NCI-H1417 (cell line): ENCODE results near the gene FAM193B.
"Not testable (repeated sequence)": the region's sequence is repeated elsewhere in the genome, so short reads cannot be mapped to it uniquely, and the experiment has no call there.

Experiments
- DNase-seq, 3 experiments: peaks; one replicate each; lab custom pipeline; 2025; lab: John Stamatoyannopoulos, UW

The FAM193B gene

DNA sequence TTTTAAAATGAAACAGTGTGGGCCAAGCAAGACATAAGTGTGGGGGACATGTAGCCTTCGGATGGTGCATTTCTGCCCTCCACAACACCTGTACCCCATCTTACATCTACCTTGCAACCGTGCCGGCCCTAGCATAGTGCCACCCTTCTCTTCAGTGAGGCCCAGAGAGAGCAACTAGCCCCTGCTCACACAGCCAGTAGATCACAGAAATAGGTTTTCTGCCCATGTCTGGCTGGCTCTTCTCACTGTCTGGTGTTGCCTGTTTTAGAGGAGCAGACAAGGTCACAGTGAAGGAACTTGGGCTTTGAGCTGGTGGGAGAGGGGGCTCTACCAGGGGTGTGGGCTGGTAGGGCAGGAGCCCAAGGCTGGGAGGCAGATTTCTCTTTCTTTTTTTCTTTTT, 68.1 kb downstream of the FAM193B start:
- DNase-seq, result no peak

DNA sequence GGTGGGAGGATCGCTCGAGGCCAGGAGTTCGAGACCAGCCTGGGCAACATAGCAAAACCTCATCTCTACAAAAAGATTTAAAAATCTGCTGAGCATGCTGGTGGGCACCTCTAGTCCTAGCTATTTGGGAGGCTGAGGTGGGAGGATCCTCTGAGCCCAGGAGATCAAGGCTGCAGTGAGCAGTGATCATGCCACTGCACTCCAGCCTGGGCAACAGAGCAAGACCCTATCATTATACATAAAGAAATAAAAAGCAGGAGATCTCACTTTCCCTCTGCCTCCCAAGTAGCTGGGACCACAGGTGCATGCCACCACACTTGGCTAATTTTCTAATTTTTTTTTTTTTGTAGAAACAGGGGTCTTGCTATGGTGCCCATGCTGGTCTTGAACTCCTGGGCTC, 68.6 kb downstream of the FAM193B start:
- DNase-seq, result not testable (repeated sequence)

DNA sequence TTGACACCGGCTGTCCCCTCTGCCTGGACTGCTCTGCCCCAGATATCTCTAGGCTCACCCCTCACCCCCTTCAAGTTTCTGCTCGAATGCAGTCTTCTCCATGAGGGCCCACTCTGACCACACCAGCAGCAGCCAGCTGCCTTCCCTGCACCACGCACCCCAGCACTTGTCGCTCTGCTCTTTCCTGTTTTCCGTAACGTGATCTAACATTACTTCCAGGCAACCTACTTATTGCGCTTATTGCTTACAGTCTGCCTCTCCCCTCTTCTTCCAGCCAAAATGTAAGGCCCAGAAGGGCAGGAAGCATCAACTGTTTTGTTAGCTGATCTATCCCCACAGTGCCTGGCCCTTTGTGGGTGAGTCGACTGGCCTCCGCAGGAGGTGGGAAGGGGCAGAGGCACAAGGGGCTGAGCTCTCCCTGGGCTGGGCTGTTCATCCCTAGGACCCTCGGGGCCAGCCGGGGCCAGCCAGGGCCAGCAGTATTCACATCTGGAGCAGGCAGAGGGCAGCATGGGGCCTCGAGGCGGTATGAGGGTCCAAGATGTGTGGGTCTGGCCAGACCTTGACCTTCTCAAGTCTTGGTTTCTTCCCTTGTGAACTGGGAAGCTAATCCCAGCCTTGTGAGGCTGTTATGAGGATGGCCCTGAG, 69.3 kb downstream of the FAM193B start:
- no peak for DNase-seq

- no peak for DNase-seq
Measured at GRCh38 chr5:177483994-177484901, 70.1 kb downstream of the FAM193B start.

- DNase-seq, result no peak
Measured at GRCh38 chr5:177483042-177483441, 71.3 kb downstream of the FAM193B start.

DNA sequence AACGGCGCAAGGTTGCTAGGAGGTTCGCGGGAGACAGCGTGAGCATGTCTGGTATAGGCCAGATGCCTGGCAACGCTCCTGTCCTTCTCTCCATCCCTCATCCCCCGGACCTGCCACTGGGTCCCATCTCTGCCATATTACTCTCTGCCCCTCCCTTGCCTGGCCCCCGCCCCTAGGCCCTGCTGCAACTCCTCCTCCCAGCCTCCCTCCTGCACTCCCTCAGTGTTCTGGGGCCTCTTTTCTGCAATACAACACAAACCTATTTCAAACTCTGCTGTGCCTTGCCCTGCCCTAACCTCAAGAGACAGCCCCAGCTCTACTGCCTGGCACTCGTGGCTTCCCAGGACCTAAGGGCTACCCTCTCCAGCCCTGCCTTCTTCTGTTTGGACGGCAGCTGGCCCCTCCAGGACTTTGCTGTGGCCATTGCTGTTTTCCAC, 72.0 kb downstream of the FAM193B start:
- DNase-seq, result no peak

DNA sequence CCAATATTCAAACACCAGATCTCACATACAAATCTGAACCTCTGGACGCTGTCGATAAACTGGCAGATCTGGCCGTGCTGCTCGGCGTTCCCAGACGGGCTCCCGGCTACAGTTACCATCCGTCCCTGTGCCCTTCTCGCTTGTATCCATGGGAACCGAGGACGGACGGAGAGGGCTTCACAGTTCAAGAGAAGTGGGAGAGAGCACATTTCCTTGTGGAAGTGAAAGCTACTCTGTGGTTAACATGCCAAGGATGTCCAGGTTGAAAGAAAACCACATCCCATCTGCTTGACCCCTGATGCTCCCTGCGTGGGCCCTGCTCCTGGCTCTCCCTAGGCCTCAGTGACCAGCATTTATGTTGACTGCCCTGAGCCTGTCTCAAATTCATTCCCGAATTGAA, 74.6 kb downstream of the FAM193B start:
- no peak for DNase-seq

GRCh38 chr5:177478711-177479646, 75.4 kb downstream of the FAM193B start:
- peak in 1 of 3 experiments; percentile 2 for DNase-seq

DNA sequence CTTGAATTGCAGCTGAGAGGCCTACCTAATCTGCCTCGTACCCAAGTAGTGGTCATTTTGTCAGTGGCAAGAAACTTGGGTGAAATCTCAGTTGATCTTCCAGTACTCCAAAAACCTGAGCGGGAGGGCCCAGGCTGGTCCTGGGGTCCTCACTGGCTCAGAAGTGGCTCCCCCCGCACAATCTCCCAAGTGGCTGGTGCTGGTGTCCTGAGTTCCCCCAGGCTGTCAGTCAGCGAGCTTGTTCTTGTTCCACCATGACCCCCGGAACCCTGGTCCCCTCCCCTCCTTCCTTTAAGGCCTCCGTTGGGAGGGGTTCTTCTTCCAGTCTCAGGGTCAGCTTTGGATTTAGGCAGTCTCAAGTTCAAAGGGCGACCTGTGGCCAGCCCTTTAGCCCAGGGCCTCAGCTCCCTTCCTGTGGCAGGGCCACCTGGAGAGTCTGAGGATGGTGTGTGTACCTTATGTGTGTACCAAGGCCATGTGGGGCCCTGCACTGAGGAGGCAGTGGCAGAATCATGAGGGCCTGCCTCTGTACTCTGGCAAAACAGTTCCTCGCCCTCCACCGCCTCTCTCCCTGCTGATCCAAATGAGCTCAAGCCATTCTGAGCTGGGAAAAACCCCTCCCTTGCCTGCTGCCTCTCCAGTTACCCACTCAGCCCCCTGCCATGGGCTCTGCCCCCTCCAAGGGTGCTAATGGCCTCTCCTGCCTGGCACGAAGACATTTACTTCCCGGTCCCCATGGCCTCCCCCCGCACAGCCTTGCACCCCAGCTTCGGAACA, 76.5 kb downstream of the FAM193B start:
- DNase-seq, result no peak

- no peak for DNase-seq
Measured at GRCh38 chr5:177476531-177477233, 77.7 kb downstream of the FAM193B start.

GRCh38 chr5:177475563-177476427, 78.6 kb downstream of the FAM193B start:
- DNase-seq, result no peak

GRCh38 chr5:177474846-177475562, 79.4 kb downstream of the FAM193B start:
- no peak for DNase-seq

GRCh38 chr5:177474002-177474476, 80.3 kb downstream of the FAM193B start:
- no peak for DNase-seq

- peak; percentile 61 to 74 (median 66) for DNase-seq
Measured at GRCh38 chr5:177473443-177474001, 80.8 kb downstream of the FAM193B start, which contains the start of gene DBN1. DBN1 (minus strand) TSS chr5:177473634; CDS start chr5:177473521, 113 bp downstream.

DNA sequence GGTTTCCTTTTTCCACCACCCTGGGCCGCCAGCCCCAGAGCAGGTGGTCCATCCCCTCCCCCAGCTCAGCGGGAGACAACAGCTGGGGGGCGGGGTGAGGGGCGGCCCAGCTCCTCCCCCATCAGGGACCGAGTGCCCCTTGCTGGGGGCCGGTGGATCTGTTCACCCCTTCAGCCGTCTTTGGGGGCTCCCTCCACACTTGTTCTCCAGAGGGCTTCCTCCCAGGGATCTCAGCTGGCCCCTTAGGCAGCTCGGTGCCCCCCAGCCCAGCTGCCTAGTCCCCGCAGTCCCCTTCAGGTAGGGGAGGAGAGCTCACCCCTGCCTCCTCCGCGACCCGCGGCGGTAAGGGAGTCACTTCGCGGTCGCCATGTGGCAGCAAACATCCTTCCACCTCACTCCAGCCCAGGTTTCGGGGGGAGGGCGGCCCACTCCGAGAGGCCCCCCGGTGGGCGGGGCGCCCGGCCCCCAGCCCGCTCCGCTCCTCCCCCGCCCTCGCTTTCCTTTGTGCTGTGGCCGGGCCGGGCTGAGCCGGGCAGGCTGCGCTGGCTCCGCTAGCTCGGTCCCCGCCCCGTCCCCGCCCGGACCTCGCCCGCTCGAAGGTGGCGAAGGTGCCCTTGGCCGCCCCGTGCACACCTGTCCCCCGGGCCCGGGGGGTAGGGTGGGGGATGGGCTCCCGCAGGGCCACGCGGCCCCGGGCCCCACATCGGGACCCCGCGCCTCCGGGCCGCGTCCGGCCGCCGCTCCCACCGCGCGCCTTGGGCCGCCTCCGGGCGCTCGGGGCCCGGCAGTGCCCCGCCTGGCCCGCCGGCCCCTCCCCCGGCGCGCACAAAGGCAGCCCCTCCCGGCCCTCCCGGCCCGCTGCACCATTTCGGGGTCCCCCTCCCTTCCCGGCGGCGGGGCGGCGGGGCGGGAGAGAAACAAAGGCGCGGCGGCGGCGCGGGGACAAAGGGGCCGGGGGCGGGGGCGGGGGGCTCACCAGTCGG, 81.6 kb downstream of the FAM193B start:
- peak; percentile 50 to 69 (median 68) for DNase-seq

DNA sequence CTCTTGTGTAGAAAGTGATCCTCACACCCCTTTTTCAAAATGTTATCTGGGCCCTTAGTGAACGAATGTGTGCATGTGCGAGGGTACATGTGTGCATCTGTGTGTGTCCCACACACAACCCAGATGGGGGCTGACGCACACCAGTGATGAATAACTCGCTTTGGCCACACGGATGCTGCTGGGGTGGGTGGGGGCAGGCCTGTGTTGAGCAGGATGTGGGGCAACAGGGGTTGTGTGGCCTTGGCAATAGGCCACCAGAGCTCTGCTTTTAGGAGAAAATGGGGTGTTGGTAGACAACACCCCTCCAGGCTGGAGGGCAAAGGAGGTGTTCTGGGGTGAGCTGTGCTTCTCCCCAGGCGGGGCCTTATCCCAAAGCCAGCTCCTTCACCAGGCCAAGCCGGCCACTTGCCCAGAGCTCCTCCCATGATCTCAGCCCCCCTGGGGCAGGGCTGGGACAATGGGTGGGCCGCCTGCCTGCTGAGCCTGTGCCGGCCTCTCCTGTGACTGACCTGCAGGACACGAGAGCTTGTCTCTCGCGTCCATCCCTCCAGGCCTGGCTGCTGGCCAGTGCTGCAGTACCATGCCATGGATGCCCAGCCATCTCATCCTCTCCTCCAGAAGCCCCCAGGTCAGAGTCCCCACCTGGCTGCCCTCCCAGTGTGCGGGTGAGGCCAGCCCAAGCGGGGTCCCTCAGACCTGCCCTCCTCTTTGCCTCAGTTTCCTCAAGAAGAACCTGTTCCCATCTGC, 82.6 kb downstream of the FAM193B start:
- no peak for DNase-seq
